G401 (cell line): ENCODE results near the gene SAMHD1. TPM values are rescaled to one million over a fixed set of nuclear protein-coding genes. Genes with fewer than 3 reads are reported as not detected.
"Not testable (repeated sequence)": the region's sequence is repeated elsewhere in the genome, so short reads cannot be mapped to it uniquely, and the experiment has no call there.

Experiments
- DNase-seq: peaks from one replicate; pipeline ENCODE4 v3.0.0-alpha.2; 2015; ENCODE audit warnings: low spot score
- in situ Hi-C: cut with HindIII; loops from 2 replicates; pipeline ENCODE4 v1.10.0; 2016; ENCODE audit warnings: low sequenced_read_pairs, mixed read lengths
- total RNA-seq: library from RNA; depleted of rRNA; stranded (reverse); fragments of >200 nt; shearing (Covaris generic); gene quantifications from 2 replicates; pipeline ENCODE4 v1.2.3, GENCODE V29; 2014

SAMHD1 gene
- total RNA-seq, 1 experiment from 2014 or later: 31.2 TPM

- in situ Hi-C loops: no loop called here
Measured at GRCh38 chr20:36957875-36958667, 6.6 kb upstream of the SAMHD1 start.

GRCh38 chr20:36956674-36957073 is 5.2 kb upstream of the SAMHD1 start:
- no peak for DNase-seq
- in situ Hi-C loops: no loop called here

More at GRCh38 chr20:36957875-36958667, 6.6 kb upstream of the SAMHD1 start:
- DNase-seq: peak; percentile 3

- in situ Hi-C loops: no loop called here
- DNase-seq: no peak
Measured at GRCh38 chr20:36956016-36956415, 4.5 kb upstream of the SAMHD1 start.

GRCh38 chr20:36951979-36952738 is 651 bp upstream of the SAMHD1 start:
- DNase-seq: no peak
- in situ Hi-C loops: no loop called here

- in situ Hi-C loops: no loop called here
- peak; percentile 48 for DNase-seq
Measured at GRCh38 chr20:36950414-36951197, 902 bp downstream of the SAMHD1 start.

- in situ Hi-C loops: no loop called here
- DNase-seq: no peak
Measured at GRCh38 chr20:36941401-36941835, 10.1 kb downstream of the SAMHD1 start.

- DNase-seq: no peak
- in situ Hi-C loops: no loop called here
Measured at GRCh38 chr20:36937402-36937770, 14.1 kb downstream of the SAMHD1 start.

- in situ Hi-C loops: not testable (repeated sequence)
Measured at GRCh38 chr20:36936761-36937401, 14.6 kb downstream of the SAMHD1 start.

GRCh38 chr20:36936341-36936740 is 15.2 kb downstream of the SAMHD1 start:
- no peak for DNase-seq
- in situ Hi-C loops: no loop called here

More at GRCh38 chr20:36936761-36937401, 14.6 kb downstream of the SAMHD1 start:
- not testable (repeated sequence) for DNase-seq

- DNase-seq, in situ Hi-C loops: not testable (repeated sequence)
Measured at GRCh38 chr20:36933571-36933970, 17.9 kb downstream of the SAMHD1 start.

- no peak for DNase-seq
- in situ Hi-C loops: no loop called here
Measured at GRCh38 chr20:36932476-36933426, 18.8 kb downstream of the SAMHD1 start.

GRCh38 chr20:36932067-36932466 is 19.4 kb downstream of the SAMHD1 start:
- in situ Hi-C loops, DNase-seq: not testable (repeated sequence)

- in situ Hi-C loops: no loop called here
- DNase-seq: no peak
Measured at GRCh38 chr20:36929691-36930090, 21.8 kb downstream of the SAMHD1 start.

GRCh38 chr20:36929290-36929689 is 22.2 kb downstream of the SAMHD1 start:
- in situ Hi-C loops: no loop called here
- DNase-seq: no peak

GRCh38 chr20:36927704-36928103 is 23.8 kb downstream of the SAMHD1 start:
- no peak for DNase-seq
- in situ Hi-C loops: no loop called here

GRCh38 chr20:36926653-36927200 is 24.8 kb downstream of the SAMHD1 start:
- in situ Hi-C loops: no loop called here
- no peak for DNase-seq

- in situ Hi-C loops: no loop called here
- DNase-seq: no peak
Measured at GRCh38 chr20:36925234-36925633, 26.3 kb downstream of the SAMHD1 start.
